GOT3 (cell line): Measurements from ENCODE around the gene GIMAP8.

Experiments used
- DNase-seq: peaks from one replicate; lab custom pipeline; 2025; ENCODE audit warnings: mixed read lengths; lab: John Stamatoyannopoulos, UW

The GIMAP8 gene

GRCh38 chr7:150411606-150412005 lies 38.8 kb upstream of the GIMAP8 start:
- no peak for DNase-seq

GRCh38 chr7:150412016-150412415 lies 38.4 kb upstream of the GIMAP8 start:
- no peak for DNase-seq

DNA sequence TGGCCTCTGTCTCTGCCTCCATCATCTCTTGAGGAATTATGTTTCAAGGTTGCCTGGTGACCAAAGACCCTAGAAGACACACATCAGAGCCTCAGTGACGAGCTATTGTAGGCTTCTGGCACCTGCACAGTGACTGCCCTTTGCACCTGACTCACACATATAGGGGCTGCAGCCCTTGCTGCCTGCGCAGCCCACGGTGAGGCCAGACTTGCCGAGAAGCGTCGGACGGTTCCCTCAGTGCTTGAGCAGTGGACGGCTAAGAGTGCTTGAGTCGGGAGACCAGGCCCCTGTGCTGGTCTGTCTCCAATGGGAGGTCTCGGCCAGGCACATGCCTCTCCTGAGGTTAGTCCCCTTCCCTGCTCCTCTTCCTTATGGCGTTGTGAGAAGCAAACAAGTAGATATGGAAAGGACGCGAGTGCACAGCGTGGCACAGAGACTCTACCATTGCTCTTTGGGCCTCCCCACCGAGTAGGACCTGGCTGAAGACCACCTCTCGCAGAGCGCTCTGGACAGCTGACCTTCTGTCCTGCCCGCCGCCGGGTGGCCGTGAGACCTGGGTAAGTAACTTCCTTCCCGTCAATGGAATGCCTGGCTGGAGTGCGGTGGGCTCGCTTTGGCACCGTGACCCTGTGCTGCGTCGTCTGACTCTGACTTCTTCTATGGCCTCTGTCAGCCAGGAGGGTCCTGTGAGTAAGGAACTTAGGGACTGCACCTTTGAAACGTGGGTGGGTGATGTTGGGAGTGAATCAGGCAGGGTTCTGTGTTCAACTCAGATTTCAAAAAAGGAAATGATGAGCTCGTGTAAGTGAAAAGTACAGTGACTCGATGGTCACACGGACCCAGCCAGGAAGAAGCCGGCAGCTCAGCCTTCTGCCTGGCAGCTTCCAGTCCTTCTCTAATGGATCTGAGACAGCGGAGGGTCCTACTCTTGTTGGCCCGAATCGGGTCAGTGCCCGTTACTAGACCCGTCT lies 37.6 kb upstream of the GIMAP8 start:
- DNase-seq, result no peak

GRCh38 chr7:150413640-150414081 lies 36.8 kb upstream of the GIMAP8 start:
- DNase-seq, result no peak

DNA sequence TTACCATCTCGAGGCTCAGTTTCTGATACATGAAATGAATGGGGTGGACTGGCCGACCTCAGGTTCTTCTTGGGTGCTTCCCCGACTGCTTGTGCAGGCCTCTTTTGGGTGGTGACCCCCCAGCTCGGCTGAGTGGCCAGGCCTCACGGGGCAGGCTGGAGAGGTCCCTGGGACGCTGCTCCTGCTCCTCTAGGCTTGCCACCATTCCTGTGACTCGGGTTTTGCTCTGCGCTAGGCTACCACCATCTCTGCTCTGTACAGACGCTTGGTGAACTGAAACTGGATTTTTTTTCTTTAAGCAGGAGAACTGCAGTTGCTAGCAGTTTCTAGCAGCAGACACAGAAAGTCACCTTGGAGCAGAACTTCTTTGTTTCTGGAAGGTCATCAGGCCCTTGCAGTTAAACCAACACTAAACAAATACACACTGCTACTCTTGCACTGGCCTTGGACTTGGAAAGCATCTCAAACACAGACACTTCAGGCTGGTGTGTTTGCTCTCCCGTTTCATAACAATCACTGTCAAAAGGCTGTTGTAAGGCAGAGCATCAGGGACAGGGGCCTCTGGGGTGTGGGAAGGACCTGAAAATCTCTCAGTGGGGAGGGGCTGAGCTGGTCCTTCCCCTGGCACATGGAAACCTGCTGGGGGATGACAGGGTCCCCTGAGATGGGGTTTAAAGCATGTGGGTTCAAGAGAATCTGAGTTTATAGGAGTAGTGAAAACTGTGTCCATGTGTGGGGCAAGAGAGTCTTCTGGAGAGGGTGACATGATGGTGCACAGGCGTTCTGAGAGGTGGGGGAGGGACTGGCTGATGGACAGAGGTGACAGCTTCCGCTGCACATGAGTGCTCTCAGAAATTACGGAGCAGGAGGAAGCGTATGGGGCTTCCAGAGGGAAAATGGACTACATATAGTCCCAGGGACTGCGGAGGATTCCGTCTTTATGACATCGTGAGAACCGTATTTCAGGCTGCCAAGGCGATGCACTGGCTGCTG lies 35.0 kb upstream of the GIMAP8 start:
- no peak for DNase-seq

- no peak for DNase-seq
These were observed 33.2 kb upstream of the GIMAP8 start for GRCh38 chr7:150417239-150417638.

DNA sequence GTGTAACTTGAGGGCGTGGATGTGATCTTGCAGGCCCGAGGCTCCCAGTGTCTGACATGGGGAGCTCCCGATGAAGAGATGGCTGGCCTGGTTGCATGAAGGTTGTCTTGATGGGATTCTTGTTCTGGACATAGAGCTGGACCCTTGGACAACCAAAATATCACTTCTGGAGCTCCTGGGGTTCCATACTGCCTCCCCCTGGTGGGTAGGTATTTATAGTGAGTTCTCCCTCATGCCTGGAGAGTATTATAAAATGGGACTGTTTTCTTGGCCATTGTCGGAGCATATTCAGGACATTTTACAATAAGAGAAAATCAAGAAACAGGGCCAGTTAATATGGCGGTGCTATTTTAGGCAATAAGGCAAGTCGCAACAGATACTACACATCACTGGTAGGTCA lies 32.6 kb upstream of the GIMAP8 start:
- no peak for DNase-seq

- no peak for DNase-seq
These were observed 30.2 kb upstream of the GIMAP8 start for GRCh38 chr7:150420242-150420641.

DNA sequence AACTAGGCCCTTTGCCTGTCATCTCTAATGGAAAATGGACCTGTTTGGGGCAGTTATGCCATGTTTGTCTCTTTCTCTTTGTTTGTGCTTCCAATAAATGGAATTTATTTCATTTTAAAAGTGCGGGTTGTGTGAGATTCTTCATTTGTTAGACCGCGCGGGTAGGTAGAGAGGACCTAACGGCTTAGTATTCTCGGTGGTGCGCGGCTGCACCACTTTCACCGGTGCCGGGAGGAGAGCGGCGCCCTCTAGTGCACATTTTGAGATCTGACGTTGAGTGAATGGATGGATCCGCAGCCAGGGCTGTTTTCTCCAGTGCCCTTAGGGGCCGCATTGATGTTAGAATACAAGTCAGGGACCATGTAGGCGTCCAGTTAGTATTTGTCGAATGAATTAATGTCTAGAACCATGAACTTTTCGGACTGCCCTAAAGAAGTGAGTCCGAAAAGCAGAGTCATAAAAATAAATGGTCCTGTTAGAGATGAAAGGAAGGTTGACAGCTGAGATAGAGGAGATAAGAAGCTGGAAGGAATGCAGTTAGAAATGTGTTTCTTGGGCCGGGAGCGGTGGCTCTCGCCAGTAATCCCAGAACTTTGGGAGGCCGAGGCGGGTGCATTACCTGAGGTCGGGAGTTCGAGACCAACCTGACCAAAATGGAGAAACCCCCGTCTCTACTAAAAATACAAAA lies 29.3 kb upstream of the GIMAP8 start:
- DNase-seq, result peak; percentile 34

DNA sequence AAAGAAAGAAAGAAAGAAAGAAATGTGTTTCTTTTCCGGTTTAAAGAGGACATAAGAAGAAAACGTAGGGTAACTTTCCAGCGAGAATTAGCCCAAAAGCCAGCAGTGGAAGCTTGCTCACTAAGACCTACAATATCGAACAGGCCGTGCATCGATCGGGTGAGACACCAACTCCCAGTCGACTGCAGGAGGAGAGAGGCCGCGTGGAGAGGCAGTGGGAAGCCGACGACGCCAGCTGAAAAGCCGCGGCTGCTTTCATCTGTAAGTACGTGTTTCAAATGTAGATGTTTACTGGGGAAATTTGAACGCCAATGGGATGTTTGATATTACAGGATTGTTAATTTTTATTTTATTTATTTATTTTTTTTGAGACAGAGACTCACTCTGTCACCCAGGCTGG lies 28.6 kb upstream of the GIMAP8 start:
- DNase-seq, result no peak

DNA sequence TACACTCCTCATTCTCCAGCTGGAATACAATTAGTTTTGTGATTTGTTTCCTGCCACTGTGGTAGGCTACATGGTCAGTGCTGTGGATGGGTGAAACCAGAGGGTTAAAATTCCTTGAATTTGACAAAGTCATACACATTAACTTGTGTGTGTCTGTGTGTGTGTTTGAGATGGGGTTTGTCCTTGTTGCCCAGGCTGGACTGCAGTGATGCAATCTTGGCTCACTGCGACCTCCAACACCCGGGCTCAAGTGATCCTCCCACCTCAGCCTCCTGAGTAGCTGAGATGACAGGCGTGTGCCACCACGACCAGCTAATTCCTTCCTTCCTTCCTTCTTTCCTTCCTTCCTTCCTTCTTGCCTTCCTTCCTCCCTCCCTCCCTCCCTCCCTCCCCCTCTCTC lies 24.8 kb upstream of the GIMAP8 start:
- no peak for DNase-seq

- peak; percentile 46 for DNase-seq
These were observed 21.6 kb upstream of the GIMAP8 start for GRCh38 chr7:150428671-150429451.

DNA sequence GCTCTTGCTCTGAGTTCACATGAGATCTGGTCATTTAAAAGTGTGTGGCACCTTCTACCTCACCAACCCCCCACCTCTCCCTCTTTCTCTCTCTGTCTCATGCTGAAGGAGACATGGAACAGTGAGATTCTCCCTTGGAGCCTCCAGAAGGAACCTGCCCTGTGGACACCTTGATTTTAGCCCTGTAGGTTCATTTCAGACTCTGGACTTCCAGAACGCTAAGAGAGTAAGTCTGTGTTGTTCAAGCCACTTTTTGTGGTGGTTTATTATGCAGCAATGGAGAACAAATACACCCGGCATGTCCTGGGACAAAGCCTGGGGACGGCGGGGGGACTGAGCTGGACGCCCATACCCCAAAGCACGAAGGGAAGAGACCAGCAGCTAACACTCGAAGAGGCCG lies 20.7 kb upstream of the GIMAP8 start:
- DNase-seq, result no peak

GRCh38 chr7:150430465-150431085 lies 19.9 kb upstream of the GIMAP8 start:
- DNase-seq, result no peak

DNA sequence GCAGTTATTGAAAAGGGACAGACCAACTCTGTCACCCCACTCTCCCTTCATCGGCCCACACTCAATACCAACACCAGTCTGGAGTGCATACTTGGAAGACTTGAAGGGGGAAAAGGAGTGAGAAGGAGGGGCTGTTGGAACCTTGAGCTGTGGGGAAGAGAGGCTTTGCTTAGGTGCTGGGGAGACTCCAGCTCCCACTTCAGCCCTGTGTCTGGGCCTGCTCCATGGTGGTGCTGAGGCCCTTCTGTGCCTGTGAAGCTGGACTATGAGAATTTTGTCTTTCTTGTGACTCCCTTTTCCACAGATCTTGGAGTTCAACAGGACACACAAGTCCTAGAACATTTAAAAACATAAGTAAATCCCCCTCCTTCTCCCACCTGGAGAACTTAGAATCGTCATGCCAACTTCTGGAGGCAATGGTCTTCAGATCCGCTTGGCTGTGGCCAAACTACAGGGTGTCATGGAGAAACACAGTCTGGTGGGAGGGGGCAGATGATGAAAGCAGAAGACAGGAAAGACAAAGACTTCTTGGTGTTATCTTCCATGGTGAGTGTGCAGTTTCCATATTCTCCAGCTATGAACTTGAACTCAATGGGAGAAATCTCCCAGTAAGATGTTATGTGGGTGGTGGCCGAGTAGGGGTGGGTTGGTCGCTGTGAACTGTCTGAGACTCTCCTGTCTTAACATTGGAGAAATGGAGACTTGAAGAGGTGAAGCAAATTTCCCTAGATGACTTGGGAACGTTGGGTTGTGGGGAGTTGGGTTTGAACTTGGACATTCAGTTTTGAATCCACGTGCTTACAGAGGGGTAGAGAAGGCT lies 18.4 kb upstream of the GIMAP8 start:
- no peak for DNase-seq

- DNase-seq, result no peak
These were observed 17.2 kb upstream of the GIMAP8 start for GRCh38 chr7:150432915-150433892.

- DNase-seq, result no peak
These were observed 16.2 kb upstream of the GIMAP8 start for GRCh38 chr7:150434240-150434639.

DNA sequence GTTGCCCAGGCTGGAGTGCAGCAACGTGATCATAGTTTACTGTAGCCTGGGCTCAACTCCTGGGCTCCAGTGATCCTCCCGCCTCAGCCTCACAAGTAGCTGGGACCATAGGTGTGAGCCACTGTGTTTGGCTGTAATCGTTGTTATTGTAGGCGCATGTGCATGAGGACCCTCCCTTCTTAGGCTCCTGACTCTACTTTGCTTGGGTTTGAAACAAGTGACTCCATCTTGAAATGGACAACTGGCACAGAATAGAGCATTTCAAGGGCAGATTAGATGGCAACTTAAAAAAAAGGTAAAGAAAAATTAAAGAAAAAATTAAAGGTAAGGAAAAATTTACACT lies 15.4 kb upstream of the GIMAP8 start:
- no peak for DNase-seq
